Subcutaneous abdominal adipose tissue (tissue), 5 donors: ENCODE results near the gene SERPINB1.

Experiments used
- H3K27ac ChIP-seq: one replicate; pipeline ENCODE4 v1.7.0; 2013; ENCODE audit warnings: low read depth, mild to moderate bottlenecking, inconsistent platforms, low read length, moderate library complexity
- H3K27me3 ChIP-seq, 5 donors: one replicate each; pipeline ENCODE4 v1.7.0; 2013; ENCODE audit warnings: low read length in 5 of 5, inconsistent platforms in 1 of 5; ENCODE audit not compliant: control insufficient read depth in 5 of 5, insufficient read depth in 4 of 5
- H3K36me3 ChIP-seq, 5 donors: one replicate each; pipeline ENCODE4 v1.7.0; 2013; ENCODE audit warnings: low read length in 5 of 5; ENCODE audit not compliant: control insufficient read depth in 5 of 5, insufficient read depth in 5 of 5
- H3K4me1 ChIP-seq, 5 donors: one replicate each; pipeline ENCODE4 v1.7.0; 2013; ENCODE audit warnings: low read length in 5 of 5, mild to moderate bottlenecking in 3 of 5, moderate library complexity in 1 of 5; ENCODE audit not compliant: control insufficient read depth in 5 of 5, insufficient read depth in 5 of 5
- H3K4me3 ChIP-seq, 5 donors: one replicate each; pipeline ENCODE4 v1.7.0; 2013; ENCODE audit warnings: low read length in 5 of 5, low read depth in 1 of 5
- H3K9ac ChIP-seq, 5 donors: one replicate each; pipeline ENCODE4 v1.7.0; 2013; ENCODE audit warnings: low read length in 5 of 5, mild to moderate bottlenecking in 4 of 5, moderate library complexity in 3 of 5
- H3K9me3 ChIP-seq, 5 donors: one replicate each; pipeline ENCODE4 v1.7.0; 2013; ENCODE audit warnings: low read length in 5 of 5; ENCODE audit not compliant: control insufficient read depth in 5 of 5
- donor health status: healthy.
- donor health status: healthy.
- donor health status: healthy.
- donor health status: healthy.
- donor health status: healthy.

Gene SERPINB1

GRCh38 chr6:2850538-2851113 is 9.0 kb upstream of the SERPINB1 start:
- H3K27ac ChIP-seq = no peak overlapping the region
- no peaks in the 10 kb centered on the region for H3K9me3 ChIP-seq
- H3K9ac ChIP-seq = no peak overlapping the region
- no peaks in the 10 kb centered on the region for H3K36me3 ChIP-seq
- H3K27me3 ChIP-seq = peaks cover 0 to 4% (median 0%) of the 10 kb centered on the region in 5 donors
- H3K4me1 ChIP-seq = peaks cover 10 to 39% (median 23%) of the 10 kb centered on the region in 5 donors
- no peak overlapping the region for H3K4me3 ChIP-seq

- H3K4me1 ChIP-seq = peaks cover under 1 to 21% (median 14%) of the 10 kb centered on the region in 5 donors
- H3K9ac ChIP-seq = no peak overlapping the region
- H3K4me3 ChIP-seq = no peak overlapping the region
- H3K27me3 ChIP-seq = peaks cover 0 to 4% (median 0%) of the 10 kb centered on the region in 5 donors
- H3K27ac ChIP-seq = no peak overlapping the region
- H3K9me3 ChIP-seq = no peaks in the 10 kb centered on the region
- H3K36me3 ChIP-seq = no peaks in the 10 kb centered on the region
Observed at GRCh38 chr6:2848851-2849250, 7.2 kb upstream of the SERPINB1 start.

GRCh38 chr6:2845880-2846208 is 4.2 kb upstream of the SERPINB1 start:
- Histone ChIP-seq H3K27me3 (no peaks in the 10 kb centered on the region), H3K9me3 (no peaks in the 10 kb centered on the region), H3K36me3 (no peaks in the 10 kb centered on the region), H3K27ac (peak overlapping the region; percentile 15), H3K9ac (no peak overlapping the region), H3K4me3 (no peak overlapping the region), H3K4me1 (peaks cover 0 to 25% (median 16%) of the 10 kb centered on the region in 5 donors)

GRCh38 chr6:2844008-2844407 is 2.3 kb upstream of the SERPINB1 start:
- H3K9me3 ChIP-seq = no peaks in the 10 kb centered on the region
- H3K4me1 ChIP-seq = peaks cover 2 to 37% (median 30%) of the 10 kb centered on the region in 5 donors
- H3K9ac ChIP-seq = no peak overlapping the region
- peaks cover 0 to 10% (median 5%) of the 10 kb centered on the region in 5 donors for H3K36me3 ChIP-seq
- H3K27me3 ChIP-seq = no peaks in the 10 kb centered on the region
- H3K4me3 ChIP-seq = no peak overlapping the region
- H3K27ac ChIP-seq = peak overlapping the region; percentile 94

- H3K4me1 ChIP-seq = peaks cover 2 to 37% (median 30%) of the 10 kb centered on the region in 5 donors
- H3K27ac ChIP-seq = peak overlapping the region; percentile 94
Observed at GRCh38 chr6:2843138-2843740, 1.6 kb upstream of the SERPINB1 start.

GRCh38 chr6:2842139-2842552 is 483 bp upstream of the SERPINB1 start:
- peak overlapping the region; percentile 94 for H3K27ac ChIP-seq
- peak overlapping the region in 3 of 5 donors; percentile 48 to 90 (median 62) for H3K9ac ChIP-seq
- peaks cover 2 to 37% (median 30%) of the 10 kb centered on the region in 5 donors for H3K4me1 ChIP-seq
- peak overlapping the region in 4 of 5 donors; percentile 39 to 85 (median 63) for H3K4me3 ChIP-seq
- no peaks in the 10 kb centered on the region for H3K9me3 ChIP-seq
- H3K27me3 ChIP-seq = no peaks in the 10 kb centered on the region
- H3K36me3 ChIP-seq = peaks cover 11 to 23% (median 14%) of the 10 kb centered on the region in 5 donors

More at GRCh38 chr6:2843138-2843740, 1.6 kb upstream of the SERPINB1 start:
- H3K4me3 ChIP-seq = no peak overlapping the region
- no peaks in the 10 kb centered on the region for H3K9me3 ChIP-seq
- H3K9ac ChIP-seq = no peak overlapping the region
- peaks cover 3 to 13% (median 8%) of the 10 kb centered on the region in 5 donors for H3K36me3 ChIP-seq
- H3K27me3 ChIP-seq = no peaks in the 10 kb centered on the region

GRCh38 chr6:2840749-2841061 is 958 bp downstream of the SERPINB1 start:
- Histone ChIP-seq H3K9ac (peak overlapping the region; percentile 77 to 90 (median 81)), H3K27me3 (no peaks in the 10 kb centered on the region), H3K4me3 (peak overlapping the region; percentile 71 to 87 (median 84)), H3K36me3 (peaks cover 17 to 36% (median 28%) of the 10 kb centered on the region in 5 donors), H3K27ac (peak overlapping the region; percentile 94), H3K9me3 (no peaks in the 10 kb centered on the region), H3K4me1 (peaks cover 2 to 31% (median 30%) of the 10 kb centered on the region in 5 donors)

- Histone ChIP-seq H3K27me3 (no peaks in the 10 kb centered on the region), H3K4me3 (peak overlapping the region; percentile 71 to 87 (median 84)), H3K27ac (peak overlapping the region; percentile 94), H3K4me1 (peaks cover 2 to 31% (median 30%) of the 10 kb centered on the region in 5 donors), H3K9me3 (no peaks in the 10 kb centered on the region), H3K9ac (peak overlapping the region in 4 of 5 donors; percentile 77 to 90 (median 84)), H3K36me3 (peaks cover 18 to 42% (median 33%) of the 10 kb centered on the region in 5 donors)
Observed at GRCh38 chr6:2839982-2840748, 1.5 kb downstream of the SERPINB1 start.

- Histone ChIP-seq H3K9me3 (no peaks in the 10 kb centered on the region), H3K27me3 (no peaks in the 10 kb centered on the region), H3K36me3 (peaks cover 26 to 49% (median 39%) of the 10 kb centered on the region in 5 donors), H3K27ac (no peak overlapping the region), H3K9ac (no peak overlapping the region), H3K4me1 (peaks cover 2 to 31% (median 30%) of the 10 kb centered on the region in 5 donors), H3K4me3 (peak overlapping the region; percentile 71 to 87 (median 84))
Observed at GRCh38 chr6:2839195-2839981, 2.3 kb downstream of the SERPINB1 start.
